Esophagus squamous epithelium (tissue), 5 donors: ENCODE data around the gene TNIK. TPM values are rescaled to one million over a fixed set of nuclear protein-coding genes. Genes with fewer than 3 reads are reported as not detected.

Source experiments
- DNase-seq: peaks from one replicate; lab custom pipeline; 2025; lab: John Stamatoyannopoulos, UW
- H3K27ac ChIP-seq, 4 donors: fragments of 200-600 bp; sonication (generic); one replicate each; pipeline ENCODE4 v1.5.1; 2016 to 2019; ENCODE audit warnings: mild to moderate bottlenecking in 1 of 4
- H3K27me3 ChIP-seq, 4 donors: fragments of 200-600 bp; sonication (generic); 1 replicate in 3 of 4; 2 replicates in 1 of 4; pipeline versions ENCODE4 v1.5.1 to v1.6.0; 2017 to 2021; ENCODE audit warnings: antibody characterized with exemption in 1 of 4
- H3K36me3 ChIP-seq, 3 donors: fragments of 200-600 bp; sonication (generic); one replicate each; pipeline ENCODE4 v1.5.1; 2016 to 2019
- H3K4me1 ChIP-seq, 3 donors: fragments of 200-600 bp; sonication (generic); one replicate each; pipeline ENCODE4 v1.5.1; 2017 to 2019
- H3K4me3 ChIP-seq, 4 donors: fragments of 200-600 bp; sonication (generic); 1 replicate in 3 of 4; 2 replicates in 1 of 4; pipeline ENCODE4 v1.5.1; 2016 to 2019; ENCODE audit warnings: mild to moderate bottlenecking in 2 of 4, moderate library complexity in 1 of 4
- H3K9me3 ChIP-seq, 3 donors: fragments of 200-600 bp; sonication (generic); one replicate each; pipeline ENCODE4 v1.5.1; 2016 to 2019
- CTCF ChIP-seq, 6 experiments: fragments of 450-650 bp in 4 of 6; fragments of 200-600 bp in 2 of 6; sonication (generic) in 2 of 6; IDR thresholded peaks; one replicate each; pipeline ENCODE4 v1.5.1; 2016 to 2019; ENCODE audit warnings: antibody characterized with exemption in 6 of 6, mild to moderate bottlenecking in 4 of 6, moderate library complexity in 4 of 6
- POLR2A ChIP-seq, 4 donors: fragments of 450-650 bp; IDR thresholded peaks; one replicate each; pipeline ENCODE4 v1.6.1; 2017; ENCODE audit warnings: antibody characterized with exemption in 4 of 4, mild to moderate bottlenecking in 4 of 4, moderate library complexity in 3 of 4
- WGBS, 2 donors: methylation state at CpG; one replicate each; pipeline ENCODE4 v1.1.5; 2018; 5-methylcytosine and 5-hydroxymethylcytosine counted together
- intact Hi-C: fragments of 100-400 bp; cut with DNase I; formaldehyde crosslinking; loops from one replicate; pipeline ENCODE4 v1.15.0; 2022
- total RNA-seq, 4 donors: library from RNA; depleted of rRNA; stranded (reverse); fragments of >200 nt; gene quantifications; one replicate each; pipeline ENCODE4 v1.1.0, GENCODE V29; 2016
- donor health status: DM: yes; HTN: yes; CAD: no.

Gene TNIK
- total RNA-seq, 4 donors from 2014 or later = 2.2 to 11.6 (median 4.7) TPM

- H3K4me3 ChIP-seq = no peak overlapping the region
- H3K27ac ChIP-seq = no peak overlapping the region
- no peaks in the 10 kb centered on the region for H3K27me3 ChIP-seq
- TF ChIP-seq POLR2A (IDR thresholded peaks at IDR 0.05) = no peak
- no peak for TF ChIP-seq CTCF (IDR thresholded peaks at IDR 0.05)
- peaks cover 0 to 4% (median 0%) of the 10 kb centered on the region in 3 donors for H3K36me3 ChIP-seq
- H3K4me1 ChIP-seq = no peaks in the 10 kb centered on the region
- WGBS, 2 donors = 61 to 74% methylated on average over 2 of the region's 2 CpGs
- no peak for DNase-seq
- intact Hi-C loops = no loop called here
- H3K9me3 ChIP-seq = no peaks in the 10 kb centered on the region
Measured at GRCh38 chr3:171064461-171064860, 395.7 kb downstream of the TNIK start.

- Histone ChIP-seq H3K9me3 (no peaks in the 10 kb centered on the region), H3K27me3 (no peaks in the 10 kb centered on the region), H3K4me1 (no peaks in the 10 kb centered on the region), H3K4me3 (no peak overlapping the region), H3K27ac (no peak overlapping the region), H3K36me3 (peaks cover 0 to 4% (median 0%) of the 10 kb centered on the region in 3 donors)
- TF ChIP-seq CTCF (IDR thresholded peaks at IDR 0.05) (no peak), POLR2A (IDR thresholded peaks at IDR 0.05) (no peak)
- 90 to 96% methylated on average over 1 of the region's 1 CpG for WGBS, 2 donors
- intact Hi-C loops = no loop called here
- no peak for DNase-seq
Measured at GRCh38 chr3:171061749-171062148, 398.5 kb downstream of the TNIK start.

- TF ChIP-seq CTCF (IDR thresholded peaks at IDR 0.05) = no peak
- no peak for TF ChIP-seq POLR2A (IDR thresholded peaks at IDR 0.05)
- no peak overlapping the region for H3K4me3 ChIP-seq
- WGBS, 2 donors = 82 to 85% methylated on average over 3 of the region's 3 CpGs
- intact Hi-C loops = loop anchor here (10.0 kb wide), 1 partner anchor 505 kb away; no protein-coding TSS in a partner anchor
- no peaks in the 10 kb centered on the region for H3K27me3 ChIP-seq
- no peaks in the 10 kb centered on the region for H3K4me1 ChIP-seq
- H3K36me3 ChIP-seq = no peaks in the 10 kb centered on the region
- no peak for DNase-seq
- no peak overlapping the region for H3K27ac ChIP-seq
- no peaks in the 10 kb centered on the region for H3K9me3 ChIP-seq
Measured at GRCh38 chr3:171059978-171060377, 400.2 kb downstream of the TNIK start.

- Histone ChIP-seq H3K4me3 (no peak overlapping the region), H3K9me3 (no peaks in the 10 kb centered on the region), H3K4me1 (no peaks in the 10 kb centered on the region), H3K27ac (no peak overlapping the region), H3K27me3 (no peaks in the 10 kb centered on the region), H3K36me3 (no peaks in the 10 kb centered on the region)
- no peak for TF ChIP-seq CTCF (IDR thresholded peaks at IDR 0.05)
- no peak for TF ChIP-seq POLR2A (IDR thresholded peaks at IDR 0.05)
- intact Hi-C loops = loop anchor here (10.0 kb wide), 1 partner anchor 506 kb away; no protein-coding TSS in a partner anchor
- no peak for DNase-seq
Measured at GRCh38 chr3:171058873-171059603, 401.2 kb downstream of the TNIK start.

GRCh38 chr3:171058058-171058457 is 402.1 kb downstream of the TNIK start:
- Histone ChIP-seq H3K9me3 (no peaks in the 10 kb centered on the region), H3K4me3 (no peak overlapping the region), H3K27ac (no peak overlapping the region), H3K4me1 (no peaks in the 10 kb centered on the region), H3K36me3 (no peaks in the 10 kb centered on the region), H3K27me3 (no peaks in the 10 kb centered on the region)
- DNase-seq = no peak
- intact Hi-C loops = loop anchor here (10.0 kb wide), 1 partner anchor 507 kb away; no protein-coding TSS in a partner anchor
- TF ChIP-seq CTCF (IDR thresholded peaks at IDR 0.05) (no peak), POLR2A (IDR thresholded peaks at IDR 0.05) (no peak)
- WGBS, 2 donors = 82 to 85% methylated on average over 1 of the region's 1 CpG
